GM18870 (cell line): ENCODE results near the gene SMG9.

Experiments
- ATAC-seq: cut with Tn5 transposase; IDR thresholded peaks from one replicate; pipeline ENCODE4 v1.9.1; 2021; ENCODE audit warnings: moderate library complexity; ENCODE audit not compliant: unreplicated experiment

The SMG9 gene

DNA sequence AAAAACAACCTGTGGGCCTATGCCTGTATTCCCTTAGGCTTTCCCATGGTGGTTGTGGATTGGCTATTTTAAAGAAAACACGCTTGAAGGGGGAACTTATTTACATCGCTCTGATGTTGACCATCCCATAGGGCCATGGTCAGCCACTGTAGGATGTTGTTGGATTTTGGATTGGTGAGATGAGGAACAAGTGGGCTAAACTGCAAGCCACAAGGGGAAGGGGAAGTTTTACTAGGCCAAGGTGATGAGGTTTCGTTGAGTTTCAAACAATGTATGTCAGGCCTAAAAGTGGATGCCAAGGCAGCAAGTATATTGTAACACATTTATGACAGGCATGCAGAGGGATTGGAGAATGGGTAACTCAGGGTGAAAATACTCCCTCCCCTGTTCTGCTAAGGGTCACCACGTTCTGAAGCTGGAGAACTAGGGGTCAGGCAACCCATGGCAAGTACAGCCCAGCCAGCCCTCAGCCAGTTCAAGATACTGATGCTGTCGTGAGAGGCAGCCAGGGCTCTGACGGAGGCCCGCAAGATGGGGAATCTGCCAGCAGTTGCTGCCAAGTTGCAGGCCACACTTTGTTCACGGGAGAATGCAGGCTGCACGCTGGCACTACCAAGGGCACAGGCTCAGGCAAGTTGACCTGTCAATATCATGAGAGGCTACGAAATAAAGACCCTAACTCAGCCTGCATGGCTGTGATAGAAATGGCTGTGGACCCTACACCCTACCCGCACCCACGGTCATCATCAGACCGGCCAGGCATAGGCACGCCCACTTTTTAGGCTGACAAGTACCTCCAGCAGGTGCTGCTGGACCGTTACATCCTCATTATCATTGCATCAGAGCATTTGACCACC, 27.8 kb downstream of the SMG9 start:
- no peak for ATAC-seq

DNA sequence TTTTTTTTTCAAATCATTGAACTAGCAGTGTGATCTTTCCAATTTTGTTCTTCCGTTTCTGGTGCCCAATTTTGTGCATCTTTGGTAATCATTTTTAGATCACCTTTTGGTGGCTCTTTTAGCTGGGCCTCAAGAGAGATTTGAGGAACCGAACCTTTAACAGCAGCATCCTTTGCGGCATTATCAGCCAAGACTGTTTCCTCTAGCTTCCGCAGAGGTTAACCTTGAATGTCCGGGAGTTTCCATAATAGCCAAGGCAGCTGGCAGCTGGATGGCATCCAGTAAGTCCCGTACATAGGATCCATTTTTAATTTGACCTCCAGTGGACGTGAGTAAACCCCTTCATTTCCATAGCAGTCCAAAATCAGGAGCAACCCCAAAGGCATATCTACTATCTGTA, 29.3 kb downstream of the SMG9 start:
- no peak for ATAC-seq

DNA sequence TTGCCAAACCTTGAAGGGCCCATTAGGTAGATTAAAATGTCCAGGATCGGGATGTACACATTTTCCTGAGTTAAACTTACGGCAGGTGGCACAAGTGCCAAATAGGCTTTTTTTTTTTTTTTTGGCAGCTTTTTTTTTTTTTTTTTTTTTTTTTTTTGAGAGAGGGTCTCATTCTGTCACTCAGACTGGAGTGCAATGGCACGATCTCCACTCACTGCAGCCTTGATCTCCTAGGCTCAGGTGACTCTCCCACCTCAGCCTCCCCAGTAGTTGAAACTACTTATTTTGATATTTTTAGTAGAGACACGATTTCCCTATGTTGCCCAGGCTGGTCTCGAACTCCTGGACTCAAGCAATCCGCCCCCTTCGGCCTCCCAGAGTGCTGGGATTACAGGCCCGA, 29.9 kb downstream of the SMG9 start:
- no peak for ATAC-seq

DNA sequence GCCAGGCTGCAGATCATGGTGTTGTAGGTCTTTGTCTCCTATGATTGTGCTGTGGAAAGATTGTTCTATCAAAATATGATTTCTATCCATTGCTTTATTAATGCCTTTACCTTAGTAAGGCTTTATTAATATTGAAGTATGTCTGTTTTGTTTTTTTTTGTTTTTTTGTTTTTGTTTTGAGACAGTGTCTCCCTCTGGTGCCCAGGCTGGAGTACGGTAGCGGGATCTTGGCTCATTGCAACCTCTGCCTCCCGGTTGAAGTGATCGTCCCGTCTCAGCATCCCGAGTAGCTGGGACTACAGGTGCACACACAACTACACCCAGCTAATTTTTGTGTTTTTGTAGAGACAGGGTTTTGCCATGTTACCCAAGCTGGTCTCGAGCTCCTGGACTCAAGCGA, 31.2 kb downstream of the SMG9 start:
- no peak for ATAC-seq

DNA sequence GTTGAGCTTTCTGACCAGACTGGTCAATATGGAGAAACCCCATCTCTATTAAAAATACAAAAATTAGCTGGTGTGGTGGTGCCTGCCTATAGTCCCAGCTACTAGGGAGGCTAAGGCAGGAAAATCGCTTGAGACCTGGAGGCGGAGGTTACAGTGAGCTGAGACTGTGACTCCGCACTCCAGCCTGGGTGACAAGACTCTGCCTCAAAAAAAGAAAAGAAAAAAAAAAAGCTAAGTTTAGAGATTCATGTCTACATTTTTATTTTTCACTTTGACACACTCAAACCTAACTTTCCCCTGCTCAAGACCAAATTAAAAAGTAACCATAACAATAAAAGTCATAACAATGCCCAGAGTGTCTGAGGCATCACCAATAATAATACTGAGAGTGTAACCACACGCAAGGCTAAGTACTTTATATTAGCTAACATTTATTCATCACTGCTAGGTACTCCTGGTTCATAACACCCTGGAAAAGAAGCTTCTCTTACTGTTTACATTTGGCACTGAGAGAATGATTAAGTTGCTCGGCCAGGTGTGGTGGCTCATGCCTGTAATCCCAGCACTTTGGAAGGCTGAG, 33.2 kb downstream of the SMG9 start:
- no peak for ATAC-seq

DNA sequence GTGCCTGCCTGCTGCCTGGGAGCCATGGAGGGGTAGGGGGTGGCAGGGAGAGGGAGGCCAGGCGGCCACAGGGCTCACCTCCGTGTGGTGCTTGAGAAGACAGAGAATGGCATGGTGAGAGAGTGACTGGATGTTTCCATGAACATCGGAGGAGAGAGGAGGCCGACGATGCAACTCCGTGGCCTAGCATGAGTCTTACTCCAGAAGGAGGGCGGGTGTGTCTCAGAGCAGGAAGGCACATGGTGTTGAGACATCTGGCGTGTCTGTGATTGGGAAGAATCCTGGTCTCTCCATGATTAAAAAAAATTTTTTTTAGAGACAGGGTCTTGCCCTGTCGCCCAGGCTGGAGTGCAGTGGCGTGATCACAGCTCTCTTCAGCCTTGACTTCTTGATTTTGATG, 33.8 kb downstream of the SMG9 start:
- ATAC-seq: no peak

DNA sequence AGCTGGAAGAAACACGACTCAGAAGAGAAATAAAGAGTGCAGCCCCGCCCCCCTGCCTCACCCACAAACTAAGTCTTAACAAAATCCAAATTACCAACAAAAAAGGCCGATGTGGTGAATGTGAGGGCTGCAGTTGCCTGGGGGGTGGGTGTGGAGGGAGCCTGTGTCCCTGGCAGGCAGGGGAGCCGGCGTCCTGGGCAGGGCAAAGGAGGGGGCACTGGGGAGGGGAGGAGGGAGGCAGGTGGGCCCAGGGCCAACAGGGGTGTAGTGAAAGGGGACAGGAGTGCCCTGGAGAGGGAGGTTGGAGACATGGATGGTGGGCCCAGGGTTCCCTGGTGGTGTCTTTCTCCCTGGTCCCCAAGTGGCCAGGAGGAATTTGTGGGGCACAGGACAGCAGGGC, 34.8 kb downstream of the SMG9 start:
- ATAC-seq: no peak

DNA sequence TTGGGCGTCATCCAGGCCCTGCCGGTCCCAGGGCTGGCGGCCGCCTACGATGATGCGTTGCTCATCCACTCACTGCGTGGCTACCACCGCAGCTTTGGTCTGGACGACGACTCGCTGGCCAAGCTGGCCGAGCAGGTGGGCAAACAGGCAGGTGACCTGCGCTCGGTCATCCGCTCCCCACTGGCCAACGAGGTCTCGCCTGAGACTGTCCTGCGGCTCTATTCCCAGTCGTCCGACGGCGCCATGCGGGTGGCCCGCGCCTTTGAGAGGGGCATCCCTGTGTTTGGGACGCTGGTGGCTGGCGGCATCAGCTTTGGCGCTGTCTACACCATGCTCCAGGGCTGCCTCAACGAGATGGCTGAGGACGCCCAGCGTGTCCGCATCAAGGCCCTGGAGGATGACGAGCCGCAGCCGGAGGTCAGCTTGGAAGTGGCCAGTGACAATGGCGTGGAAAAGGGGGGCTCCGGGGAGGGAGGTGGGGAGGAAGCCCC, 35.3 kb downstream of the SMG9 start:
- ATAC-seq: no peak

DNA sequence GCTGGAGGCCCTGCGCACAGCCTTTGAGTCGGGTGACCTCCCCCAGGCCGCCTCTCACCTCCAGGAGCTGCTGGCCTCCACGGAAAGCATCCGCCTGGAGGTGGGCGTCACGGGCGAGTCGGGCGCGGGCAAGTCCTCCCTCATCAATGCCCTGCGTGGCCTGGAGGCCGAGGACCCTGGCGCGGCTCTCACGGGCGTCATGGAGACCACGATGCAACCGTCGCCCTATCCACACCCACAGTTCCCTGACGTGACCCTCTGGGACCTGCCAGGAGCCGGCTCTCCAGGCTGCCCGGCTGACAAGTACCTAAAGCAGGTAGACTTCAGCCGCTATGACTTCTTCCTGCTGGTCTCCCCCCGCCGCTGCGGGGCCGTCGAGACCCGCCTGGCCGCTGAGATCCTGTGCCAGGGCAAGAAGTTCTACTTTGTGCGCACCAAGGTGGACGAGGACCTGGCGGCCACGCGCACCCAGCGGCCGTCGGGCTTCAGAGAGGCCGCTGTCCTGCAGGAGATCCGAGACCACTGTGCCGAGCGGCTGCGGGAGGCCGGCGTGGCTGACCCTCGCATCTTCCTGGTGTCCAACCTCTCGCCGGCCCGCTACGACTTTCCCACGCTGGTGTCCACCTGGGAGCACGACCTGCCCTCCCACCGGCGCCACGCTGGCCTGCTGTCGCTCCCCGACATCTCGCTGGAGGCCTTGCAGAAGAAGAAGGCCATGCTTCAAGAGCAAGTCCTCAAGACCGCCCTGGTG, 36.0 kb downstream of the SMG9 start:
- no peak for ATAC-seq

DNA sequence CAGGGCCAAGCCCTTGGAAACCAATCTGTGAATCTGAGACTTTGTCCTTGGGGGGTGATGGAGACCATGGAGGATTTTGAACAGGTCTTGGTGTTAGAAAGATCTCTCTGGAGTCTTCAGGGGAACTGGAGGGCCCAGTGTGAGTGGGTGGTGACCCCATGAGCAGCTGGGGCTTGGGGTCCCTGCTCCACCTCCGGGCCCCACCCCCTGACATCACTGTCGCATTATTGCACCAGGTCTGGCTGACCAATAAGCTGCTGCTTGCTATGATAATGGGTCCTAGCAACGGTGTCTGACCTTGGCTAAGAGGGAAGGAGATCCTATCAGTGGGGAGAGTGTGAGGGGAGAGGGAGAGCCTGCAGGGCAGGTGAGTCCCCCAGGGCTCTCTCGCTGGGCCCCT, 39.0 kb downstream of the SMG9 start, which contains the start of gene IRGC:
TSS of gene IRGC (plus strand) at position 301 of the 400 bp plus-strand sequence. CDS start 2,483 bp downstream, outside the sequence.
- ATAC-seq: no peak

DNA sequence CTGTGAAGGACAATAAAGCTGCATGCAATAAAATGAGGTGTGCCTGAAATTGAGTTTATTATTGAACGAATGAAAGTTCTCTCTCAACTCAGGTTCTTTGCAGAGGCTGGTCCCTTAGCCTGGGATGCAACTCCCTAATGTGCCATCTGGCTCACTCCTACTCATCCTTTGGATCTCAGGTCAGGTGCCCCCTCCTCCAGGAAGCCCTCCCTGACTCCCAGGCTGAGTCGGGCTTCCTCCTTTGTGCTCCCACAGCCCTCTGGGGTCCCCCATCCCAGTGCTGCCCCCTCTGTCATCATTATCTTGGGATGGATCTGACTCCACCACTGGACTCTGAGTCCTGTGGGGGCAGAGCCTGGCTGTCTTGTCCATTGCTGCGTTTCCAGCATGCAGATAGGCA, 41.6 kb downstream of the SMG9 start:
- ATAC-seq: no peak

DNA sequence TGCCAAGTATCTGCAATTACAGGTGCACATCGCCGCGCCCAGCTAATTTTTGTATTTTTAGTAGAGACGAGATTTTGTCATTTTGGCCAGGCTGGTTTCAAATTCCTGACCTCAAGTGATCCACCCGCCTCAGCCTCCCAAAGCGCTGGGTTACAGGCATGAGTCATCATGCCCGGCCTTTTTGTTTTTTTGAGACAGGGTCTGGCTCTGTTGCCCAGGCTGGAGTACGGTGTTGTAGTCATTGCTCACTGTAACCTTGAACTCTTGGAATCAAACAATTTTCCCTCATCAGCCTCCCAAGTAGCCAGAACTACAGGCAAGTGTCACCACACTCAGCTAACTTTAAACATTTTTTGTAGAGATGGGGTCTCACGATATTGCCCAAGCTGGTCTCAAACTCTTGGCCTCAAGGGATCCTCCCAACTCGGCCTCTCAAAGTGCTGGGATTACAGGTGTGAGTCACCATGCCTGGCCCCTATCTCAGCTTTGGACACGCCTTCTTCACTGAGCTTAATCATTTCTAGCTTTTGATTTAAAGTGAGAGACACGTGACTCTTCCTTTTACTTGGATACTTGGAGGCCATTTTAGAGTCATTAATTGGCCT, 42.9 kb downstream of the SMG9 start:
- ATAC-seq: no peak

DNA sequence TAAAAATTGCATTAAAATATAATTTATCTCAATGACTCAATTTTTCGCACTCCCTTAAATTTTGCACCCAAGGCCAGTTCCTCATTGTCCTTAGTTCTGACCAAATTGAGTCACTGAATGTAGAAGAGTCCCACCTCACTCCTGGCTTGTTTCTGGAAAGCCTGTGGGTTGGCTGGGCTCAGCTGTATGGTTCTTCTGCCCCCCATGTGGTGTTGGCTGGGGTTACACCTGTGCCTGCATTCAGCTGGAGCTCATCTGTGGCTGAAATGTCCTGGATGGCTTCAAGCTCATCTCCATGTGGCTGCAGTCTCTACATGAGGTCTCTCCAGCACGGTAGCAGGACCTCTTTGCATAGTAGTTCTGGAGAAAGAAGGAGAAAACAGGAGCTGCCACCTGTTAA, 46.0 kb downstream of the SMG9 start:
- ATAC-seq: no peak

DNA sequence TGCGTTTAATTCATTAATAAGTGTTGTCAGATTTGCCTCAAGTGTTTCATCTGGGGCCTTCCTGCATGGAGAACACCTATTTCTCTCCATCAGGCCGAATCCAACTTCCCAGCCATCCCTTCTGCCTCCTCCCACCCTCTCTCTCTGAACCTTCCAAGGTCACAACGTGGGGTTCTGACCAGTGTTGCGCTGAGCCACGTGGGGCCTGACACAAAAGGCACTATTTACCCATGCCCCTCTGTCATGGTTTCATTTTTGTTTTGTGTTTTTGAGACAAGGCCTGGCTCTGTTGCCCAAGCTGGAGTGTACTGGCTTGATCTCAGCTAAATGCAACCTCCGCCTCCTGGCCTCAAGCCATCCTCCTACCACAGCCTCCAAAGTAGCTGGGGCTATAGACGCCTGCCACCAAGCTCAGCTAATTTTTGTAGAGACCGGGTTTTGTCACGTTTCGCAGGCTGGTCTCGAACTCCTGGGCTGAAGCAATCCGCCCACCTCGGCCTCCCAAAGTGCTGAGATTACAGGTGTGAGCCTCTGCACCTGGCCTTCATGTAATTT, 47.5 kb downstream of the SMG9 start:
- no peak for ATAC-seq

DNA sequence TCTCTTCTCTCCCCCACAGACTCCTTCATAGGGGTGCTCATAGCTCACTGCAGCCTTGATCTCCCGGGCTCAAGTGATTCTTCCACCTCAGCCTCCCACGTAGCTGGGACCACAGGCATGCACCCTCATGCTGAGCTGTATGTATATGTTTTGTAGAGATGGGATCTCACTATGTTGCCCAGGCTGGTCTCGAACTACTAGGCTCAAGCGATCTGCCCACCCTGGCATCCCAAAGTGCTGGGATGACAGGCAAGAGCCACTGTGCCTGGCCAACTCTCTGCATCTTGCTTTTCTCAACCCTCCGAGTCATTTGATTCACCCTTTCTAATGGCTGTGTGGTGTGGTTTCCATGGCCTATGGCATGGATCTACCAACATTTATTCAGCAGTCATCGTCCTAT, 49.0 kb downstream of the SMG9 start:
- no peak for ATAC-seq

DNA sequence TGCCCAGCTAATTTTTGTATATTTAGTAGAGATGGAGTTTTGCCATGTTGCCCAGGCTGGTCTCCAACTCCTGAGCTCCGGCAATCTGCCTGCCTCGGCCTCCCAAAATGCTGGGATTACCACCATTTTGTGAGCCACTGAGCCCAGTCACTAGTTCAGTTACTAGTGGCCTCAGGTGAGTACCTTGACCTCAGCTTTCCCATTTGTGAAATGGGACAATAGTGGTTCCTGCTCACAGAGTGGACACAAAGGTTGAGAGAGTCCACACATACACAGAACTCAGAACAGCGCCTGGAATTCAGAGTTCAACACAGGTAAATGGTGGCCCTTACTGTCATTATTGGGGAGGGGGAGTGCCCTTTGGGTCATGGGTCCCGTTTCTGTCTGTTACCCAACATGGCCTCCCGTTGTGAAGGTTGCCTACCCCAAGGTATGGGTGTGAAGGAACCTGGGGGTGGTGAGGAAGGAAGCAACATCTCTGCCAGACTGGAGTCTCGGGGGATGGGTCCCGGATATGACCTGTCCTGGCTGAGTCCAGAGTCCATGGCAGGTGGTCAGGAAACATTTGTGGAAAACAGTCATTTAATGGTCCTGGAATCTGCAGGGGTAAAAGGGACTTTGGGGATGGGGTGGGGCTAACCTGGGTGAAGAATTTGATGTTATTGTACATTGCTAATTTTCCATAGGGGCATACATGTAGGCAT, 50.6 kb downstream of the SMG9 start:
- ATAC-seq: no peak

DNA sequence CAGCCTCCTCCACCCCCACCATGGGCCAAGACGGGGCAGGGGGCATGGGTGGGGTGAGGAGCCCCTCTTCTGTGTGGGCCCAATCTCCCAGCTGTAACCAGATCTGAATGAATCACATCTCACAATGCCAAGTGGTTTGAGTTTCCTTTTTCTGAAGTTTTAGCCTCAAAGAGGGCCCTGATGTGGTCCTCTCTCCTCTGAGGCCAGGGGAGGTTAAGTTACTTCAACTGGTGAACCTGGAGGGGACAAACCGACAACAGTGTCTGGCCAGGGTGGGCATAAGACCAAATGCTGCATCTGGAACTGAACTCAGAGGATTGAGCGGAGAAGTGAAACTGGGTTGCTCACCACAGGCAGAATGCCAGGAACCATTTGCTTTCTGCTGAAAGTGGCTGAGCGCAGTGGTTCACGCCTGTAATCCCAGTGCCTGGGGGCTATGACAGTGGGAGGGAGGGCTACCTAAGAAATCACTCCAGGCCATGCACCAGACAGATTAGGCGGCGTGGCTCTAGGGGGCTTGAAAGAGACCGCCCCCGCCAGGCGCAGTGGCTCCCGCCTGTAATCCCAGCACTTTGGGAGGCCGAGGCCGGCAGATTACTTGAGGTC, 54.3 kb downstream of the SMG9 start:
- ATAC-seq: no peak

DNA sequence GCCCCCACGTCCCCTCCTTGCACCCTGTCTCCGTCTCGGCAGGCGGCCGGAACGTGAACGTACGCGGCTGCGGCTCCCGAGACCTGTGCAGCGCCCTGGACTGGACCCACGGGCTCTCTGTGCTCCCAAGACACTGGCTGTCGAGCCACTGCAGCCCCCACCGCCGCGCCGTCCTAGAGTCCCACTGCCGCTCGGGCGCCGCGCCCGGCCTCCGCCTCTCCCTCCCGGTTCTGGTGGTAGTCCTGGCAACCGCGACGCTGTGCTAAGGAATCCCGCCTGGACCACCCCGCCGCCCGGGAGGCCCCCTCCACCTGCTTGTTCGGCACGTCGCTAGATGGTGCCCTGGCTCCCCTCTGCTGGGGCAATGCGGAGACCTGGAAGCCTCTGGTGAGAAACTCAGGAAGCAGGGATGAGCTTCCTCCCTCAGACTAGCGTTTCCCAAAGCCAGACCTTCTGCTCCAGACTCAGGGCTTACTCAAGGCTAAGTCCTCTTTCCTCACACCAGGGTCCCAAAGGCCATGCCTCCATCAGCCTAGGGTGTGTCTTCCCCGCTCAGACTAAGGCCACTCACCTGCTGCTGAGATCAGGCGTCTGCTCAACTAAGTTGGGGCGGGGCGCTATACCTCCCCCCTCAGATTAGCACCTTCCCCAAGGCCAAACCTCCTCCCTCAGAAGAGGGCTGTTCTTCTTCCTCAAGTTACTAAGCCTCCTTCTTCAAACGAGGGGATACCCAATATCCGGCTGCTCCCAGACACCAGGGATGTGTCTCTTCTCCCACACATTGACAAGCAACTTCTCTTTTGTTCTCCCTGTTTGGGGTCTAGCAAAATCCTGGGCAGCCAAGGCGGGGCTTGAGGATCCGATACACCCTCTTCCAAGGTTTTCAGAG, 55.0 kb downstream of the SMG9 start:
- no peak for ATAC-seq

DNA sequence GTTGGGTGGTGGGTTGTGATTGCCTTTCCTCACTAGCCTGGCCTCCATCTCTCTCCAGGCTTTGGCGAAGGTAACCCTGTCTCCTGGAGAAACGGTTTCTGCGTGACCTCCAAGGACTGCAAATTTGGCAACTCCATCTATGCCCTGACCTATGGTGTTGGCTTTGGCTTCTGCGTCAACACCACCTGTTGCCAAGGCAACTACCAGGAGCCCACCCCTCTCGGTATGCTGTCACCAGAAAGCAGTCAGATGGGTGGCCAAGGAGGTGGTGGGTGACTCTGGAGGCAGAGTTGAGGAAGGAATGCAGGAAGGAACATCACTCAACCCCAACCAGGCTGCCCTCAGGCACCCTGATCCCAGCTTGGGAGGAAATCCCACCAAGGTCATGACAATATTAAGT, 57.5 kb downstream of the SMG9 start:
- ATAC-seq: no peak
